ENCODE measurements around the gene ARL4D. TPM values are rescaled to one million over a fixed set of nuclear protein-coding genes. Genes with fewer than 3 reads are reported as not detected.

Gene ARL4D
- total and polyA plus RNA-seq, 2 of the 8 experiments (the other 6 are each of a cell fraction or from before 2014, with no cell fraction given) = 8.4 to 9.2 TPM

DNA sequence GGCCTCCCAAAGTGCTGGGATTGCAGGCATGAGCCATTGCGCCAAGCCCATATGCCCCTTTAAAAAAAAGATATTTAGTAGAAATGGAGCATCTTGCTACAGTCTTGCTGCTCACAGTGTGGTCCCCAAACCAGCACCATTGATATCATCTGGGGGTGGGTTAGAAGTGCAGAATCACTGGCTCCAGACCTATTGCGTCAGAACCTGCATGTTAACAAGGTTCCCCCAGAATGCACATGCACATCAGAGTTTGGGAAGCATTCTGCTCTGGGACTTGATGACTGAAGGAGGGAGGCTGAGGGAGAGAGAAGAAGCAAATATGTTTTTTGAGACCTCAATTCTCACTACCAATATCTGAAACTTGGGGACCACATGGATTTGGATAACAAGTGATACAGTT lies 16.0 kb upstream of the ARL4D start:
- H3K4me1 ChIP-seq (replicated peaks in 1 of 4; ENCODE audit: control insufficient read depth in 3 of 4, insufficient read depth in 4 of 4, low read length in 3 of 4) = no peaks in the 10 kb centered on the region
- H3K79me2 ChIP-seq (ENCODE audit: control insufficient read depth in 1 of 2, insufficient read depth in 2 of 2, low read length in 2 of 2) = no peaks in the 10 kb centered on the region
- ChIA-PET POLR2A (ENCODE audit: partially characterized antibody) (interaction anchor here (6.1 kb wide), 1 partner anchor 15 kb away, joined by 121 read pairs; no protein-coding TSS in a partner anchor), CTCF (ENCODE audit: partially characterized antibody) (no interaction called here)
- WGBS, 2 experiments (ENCODE audit: extremely low coverage in 1 of 2, insufficient coverage in 1 of 2, insufficient read length in 1 of 2, insufficient replicate concordance in 2 of 2, low coverage in 1 of 2, low lambda C conversion rate in 2 of 2, missing lambda C conversion rate in 1 of 2) = 97% methylated on average over 2 of the region's 2 CpGs; no CpG with 5 or more reads in 1 of the 2 experiments
- no peak for DNase-seq (ENCODE audit: low read depth in 1 of 2, low spot score in 2 of 2)
- H2AFZ ChIP-seq (ENCODE audit: low read length) = no peak overlapping the region
- H3K18ac ChIP-seq (ENCODE audit: extremely low read depth, low read length) = no peak overlapping the region
- H3K27me3 ChIP-seq (replicated peaks in 1 of 4; ENCODE audit: control insufficient read depth in 3 of 4, extremely low read depth in 1 of 4, insufficient read depth in 3 of 4, low read length in 3 of 4) = no peaks in the 10 kb centered on the region
- H4K8ac ChIP-seq (ENCODE audit: extremely low read depth, insufficient read depth, low read length) = no peak overlapping the region
- H2BK5ac ChIP-seq (ENCODE audit: low read depth, low read length) = no peak overlapping the region
- no peak overlapping the region for H2BK12ac ChIP-seq (ENCODE audit: low read depth, low read length)
- H3K4ac ChIP-seq (replicated peaks; ENCODE audit: insufficient read length, low read depth, low read length) = no peak overlapping the region
- no peak overlapping the region for H3K9ac ChIP-seq (replicated peaks in 1 of 4; ENCODE audit: extremely low read depth in 1 of 4, low read depth in 3 of 4, low read length in 3 of 4)
- H3K56ac ChIP-seq (replicated peaks; ENCODE audit: insufficient read length, low read depth, low read length) = no peak overlapping the region
- H4K20me1 ChIP-seq (replicated peaks in 1 of 2; ENCODE audit: control insufficient read depth in 1 of 2, insufficient read depth in 2 of 2, low read length in 2 of 2) = no peaks in the 10 kb centered on the region
- H3K27ac ChIP-seq (ENCODE audit: low read depth, low read length) = no peak overlapping the region
- H2AK5ac ChIP-seq (ENCODE audit: low read depth, low read length) = no peak overlapping the region
- no peak for FAIRE-seq
- H3K36me3 ChIP-seq (ENCODE audit: control insufficient read depth in 2 of 4, insufficient read depth in 4 of 4, low read length in 3 of 4) = no peaks in the 10 kb centered on the region
- H2BK120ac ChIP-seq (replicated peaks; ENCODE audit: low read depth, low read length) = no peak overlapping the region
- no peak overlapping the region for H3K4me3 ChIP-seq (ENCODE audit: extremely low read depth in 1 of 4, insufficient read depth in 2 of 4, low read depth in 3 of 4, low read length in 4 of 4)
- H2BK15ac ChIP-seq (ENCODE audit: low read length) = no peak overlapping the region
- TF ChIP-seq CEBPB (IDR thresholded peaks at IDR 0.05; ENCODE audit: low read depth, low read length) (peak; percentile 23; the same call in 1 of the 2 replicates), GABPA (IDR thresholded peaks at IDR 0.05; ENCODE audit: borderline replicate concordance, insufficient read depth, low read length) (no peak)
- H3K23me2 ChIP-seq (ENCODE audit: low read depth, low read length) = no peaks in the 10 kb centered on the region
- no peak overlapping the region for H4K5ac ChIP-seq (ENCODE audit: insufficient read length, low read depth, low read length)
- no peaks in the 10 kb centered on the region for H3K9me3 ChIP-seq (ENCODE audit: insufficient read depth in 2 of 2, low read depth in 1 of 2, low read length in 1 of 2)
- no peak overlapping the region for H3K23ac ChIP-seq (ENCODE audit: insufficient read length)
- H4K91ac ChIP-seq (replicated peaks; ENCODE audit: insufficient read length, low read length) = no peak overlapping the region
- no peak overlapping the region for H3K14ac ChIP-seq (ENCODE audit: insufficient read length)
- H3K79me1 ChIP-seq (ENCODE audit: low read depth, low read length) = no peaks in the 10 kb centered on the region
- H2BK20ac ChIP-seq (ENCODE audit: low read length) = no peak overlapping the region
- H3K4me2 ChIP-seq (ENCODE audit: insufficient read depth in 1 of 2, low read depth in 2 of 2, low read length in 2 of 2) = no peak overlapping the region
